GM23338 (cell line): ENCODE data around the gene TTC3. TPM values are rescaled to one million over a fixed set of nuclear protein-coding genes. Genes with fewer than 3 reads are reported as not detected.

Experiments used
- ATAC-seq: fragments of 200-7000 bp; cut with Tn5 transposase; 3 replicates; pipeline ENCODE4 v1.9.1; 2020
- DNase-seq: peaks from one replicate; pipeline ENCODE4 v3.0.0-alpha.2; 2015; ENCODE audit warnings: low spot score
- H2AFZ ChIP-seq: fragments of 200-600 bp; sonication (generic); 2 replicates; pipeline ENCODE4 v1.8.0; 2016; ENCODE audit warnings: antibody characterized with exemption, mild to moderate bottlenecking, moderate library complexity
- H3F3A ChIP-seq: fragments of 200-600 bp; sonication (generic); replicated peaks from 2 replicates; pipeline ENCODE4 v1.8.0; 2017; ENCODE audit warnings: antibody characterized with exemption, mixed run types, low read depth
- H3K27ac ChIP-seq: fragments of 200-600 bp; sonication (generic); 2 replicates; pipeline ENCODE4 v1.6.1; 2016; ENCODE audit warnings: low read depth
- H3K27me3 ChIP-seq: fragments of 200-600 bp; sonication (generic); 2 replicates; pipeline ENCODE4 v1.8.0; 2016; ENCODE audit warnings: mild to moderate bottlenecking, mixed run types, moderate library complexity; ENCODE audit not compliant: insufficient read depth
- H3K36me3 ChIP-seq: fragments of 200-600 bp; sonication (generic); 2 replicates; pipeline ENCODE4 v1.8.0; 2016; ENCODE audit warnings: mild to moderate bottlenecking; ENCODE audit not compliant: insufficient read depth
- H3K4me1 ChIP-seq: fragments of 200-600 bp; sonication (generic); 2 replicates; pipeline ENCODE4 v1.8.0; 2016; ENCODE audit warnings: mild to moderate bottlenecking, moderate library complexity; ENCODE audit not compliant: insufficient read depth
- H3K4me2 ChIP-seq: fragments of 200-600 bp; sonication (generic); 2 replicates; pipeline ENCODE4 v1.7.1; 2017; ENCODE audit warnings: mixed run types
- H3K4me3 ChIP-seq: fragments of 200-600 bp; sonication (generic); 2 replicates; pipeline ENCODE4 v1.6.1; 2016; ENCODE audit warnings: mixed run types
- H3K79me2 ChIP-seq: fragments of 200-600 bp; sonication (generic); replicated peaks from 2 replicates; pipeline ENCODE4 v1.8.0; 2017; ENCODE audit warnings: mild to moderate bottlenecking; ENCODE audit not compliant: insufficient read depth
- H3K9me2 ChIP-seq: fragments of 200-600 bp; sonication (generic); 2 replicates; pipeline ENCODE4 v1.8.0; 2017; ENCODE audit not compliant: insufficient read depth
- H4K20me1 ChIP-seq: fragments of 200-600 bp; sonication (generic); replicated peaks from 2 replicates; pipeline ENCODE4 v1.8.0; 2017; ENCODE audit warnings: mild to moderate bottlenecking; ENCODE audit not compliant: insufficient read depth
- H3K27ac Mint-ChIP-seq: 2 replicates; pipeline ENCODE4 v1.8.0; 2020; ENCODE audit warnings: inconsistent platforms, mild to moderate bottlenecking, moderate library complexity, mixed read lengths
- H3K27me3 Mint-ChIP-seq: 3 replicates; pipeline ENCODE4 v1.8.0; 2022; ENCODE audit warnings: low read depth, mild to moderate bottlenecking, moderate library complexity, mixed read lengths, inconsistent platforms; ENCODE audit not compliant: insufficient read depth, poor library complexity
- H3K36me3 Mint-ChIP-seq: 3 replicates; pipeline ENCODE4 v1.8.0; 2021; ENCODE audit warnings: low read depth, mild to moderate bottlenecking, inconsistent platforms, moderate library complexity, mixed read lengths
- H3K4me1 Mint-ChIP-seq: 3 replicates; pipeline ENCODE4 v1.8.0; 2020; ENCODE audit warnings: mild to moderate bottlenecking, inconsistent platforms, mixed read lengths
- H3K4me3 Mint-ChIP-seq: 3 replicates; pipeline ENCODE4 v1.8.0; 2021; ENCODE audit warnings: moderate library complexity, mild to moderate bottlenecking, inconsistent platforms, mixed read lengths
- H3K9me3 Mint-ChIP-seq: 3 replicates; pipeline ENCODE4 v1.8.0; 2020; ENCODE audit warnings: moderate library complexity, mild to moderate bottlenecking, inconsistent platforms, mixed read lengths
- CREB1 ChIP-seq: fragments of 250-450 bp; sonication (Bioruptor Pico); IDR thresholded peaks from 2 replicates; pipeline ENCODE4 v1.5.0; 2020; ENCODE audit warnings: low read depth, mild to moderate bottlenecking, moderate library complexity
- CTCF ChIP-seq, 2 experiments: fragments of 200-600 bp in 1 of 2; sonication (generic) in 1 of 2; conservative IDR thresholded peaks; 2 replicates each; pipeline versions ENCODE4 v1.5.1 to v1.6.1; 2016 to 2017; ENCODE audit warnings: antibody characterized with exemption in 2 of 2, low read depth in 2 of 2, mild to moderate bottlenecking in 2 of 2, moderate library complexity in 1 of 2
- ETS1 ChIP-seq: IDR thresholded peaks from 2 replicates; pipeline ENCODE4 v1.6.1; 2016; ENCODE audit warnings: antibody characterized with exemption
- EZH2 ChIP-seq: fragments of 200-600 bp; sonication (generic); IDR thresholded peaks from one replicate; pipeline ENCODE4 v1.8.0; 2017; ENCODE audit warnings: antibody characterized with exemption, mild to moderate bottlenecking, low read depth; ENCODE audit not compliant: unreplicated experiment
- EZH2phosphoT487 ChIP-seq: fragments of 200-600 bp; sonication (generic); IDR thresholded peaks from one replicate; pipeline ENCODE4 v1.8.1; 2018; ENCODE audit warnings: antibody characterized with exemption; ENCODE audit not compliant: unreplicated experiment
- JUNB ChIP-seq: IDR thresholded peaks from one replicate; pipeline ENCODE4 v1.6.1; 2016; ENCODE audit warnings: antibody characterized with exemption; ENCODE audit not compliant: unreplicated experiment
- NANOG ChIP-seq: IDR thresholded peaks from 2 replicates; pipeline ENCODE4 v1.6.1; 2016; ENCODE audit warnings: antibody characterized with exemption, borderline replicate concordance
- POLR2AphosphoS5 ChIP-seq: IDR thresholded peaks from 2 replicates; pipeline ENCODE4 v1.6.1; 2016; ENCODE audit warnings: antibody characterized with exemption, low read depth
- REST ChIP-seq: IDR thresholded peaks from one replicate; pipeline ENCODE4 v1.6.1; 2018; ENCODE audit warnings: antibody characterized with exemption; ENCODE audit not compliant: unreplicated experiment
- STAT1 ChIP-seq: IDR thresholded peaks from one replicate; pipeline ENCODE4 v1.6.1; 2016; ENCODE audit warnings: antibody characterized with exemption; ENCODE audit not compliant: unreplicated experiment
- ZNF114 ChIP-seq: fragments of 250-450 bp; sonication (Bioruptor Pico); IDR thresholded peaks from 2 replicates; pipeline ENCODE4 v1.5.0; 2020; ENCODE audit warnings: mild to moderate bottlenecking, moderate library complexity
- ZNF331 ChIP-seq: fragments of 250-450 bp; sonication (Bioruptor Pico); IDR thresholded peaks from 2 replicates; pipeline ENCODE4 v1.5.0; 2020; ENCODE audit warnings: low read depth, mild to moderate bottlenecking, moderate library complexity
- ZNF462 ChIP-seq: fragments of 250-450 bp; sonication (Bioruptor Pico); IDR thresholded peaks from 2 replicates; pipeline ENCODE4 v1.5.0; 2020; ENCODE audit warnings: mild to moderate bottlenecking, moderate library complexity
- polyA plus RNA-seq: library from polyadenylated mRNA; unstranded; fragments of >200 nt; fragmentation: Nextera tagmentation; extraction: Ambion mirVana; gene quantifications from 2 replicates; pipeline ENCODE4 v1.2.1, GENCODE V29; 2016
- total RNA-seq: library from RNA; depleted of rRNA; stranded (reverse); fragments of >200 nt; shearing (Covaris generic); gene quantifications from 2 replicates; pipeline ENCODE4 v1.2.3, GENCODE V29; 2014

TTC3 gene
- total and polyA plus RNA-seq, 2 experiments from 2014 or later = 28.9 to 48.6 TPM

GRCh38 chr21:37128076-37128475 lies 55.0 kb downstream of the TTC3 start (continued):
- TF ChIP-seq ZNF462 (CRISPR knock-in tag) = no peak

- ATAC-seq = no peak
- no peaks in the 10 kb centered on the region for H3K9me2 ChIP-seq
- H3K4me2 ChIP-seq = no peak overlapping the region
- Mint-ChIP-seq H3K27me3 (peaks cover 2% of the 10 kb centered on the region), H3K9me3 (no peaks in the 10 kb centered on the region), H3K27ac (no peak overlapping the region), H3K4me1 (no peaks in the 10 kb centered on the region), H3K36me3 (peaks cover 2% of the 10 kb centered on the region; the same call in 1 of the 3 replicates), H3K4me3 (no peak overlapping the region)
- no peak for DNase-seq
- H3K36me3 ChIP-seq = no peaks in the 10 kb centered on the region
- no peaks in the 10 kb centered on the region for H3F3A ChIP-seq
- no peaks in the 10 kb centered on the region for H4K20me1 ChIP-seq
- no peaks in the 10 kb centered on the region for H3K4me1 ChIP-seq
- H3K79me2 ChIP-seq = no peaks in the 10 kb centered on the region
- no peak overlapping the region for H2AFZ ChIP-seq
- H3K27me3 ChIP-seq = no peaks in the 10 kb centered on the region
- no peak overlapping the region for H3K4me3 ChIP-seq
- no peak overlapping the region for H3K27ac ChIP-seq
- TF ChIP-seq ETS1 (no peak), STAT1 (no peak), ZNF114 (CRISPR knock-in tag) (no peak), NANOG (no peak), ZNF331 (CRISPR knock-in tag) (no peak), EZH2phosphoT487 (no peak), CREB1 (no peak), EZH2 (no peak), POLR2AphosphoS5 (no peak), CTCF (conservative IDR thresholded peaks at IDR 0.05; ENCODE audit: low read depth in 2 of 2) (no peak), REST (no peak), JUNB (no peak)
Observed at GRCh38 chr21:37130971-37131370, 57.9 kb downstream of the TTC3 start.
